Activated B cell treated with CpG ODN at 0.5 μM for 24 hours (primary cell): ENCODE measurements around the gene CHCHD5. TPM values are rescaled to one million over a fixed set of nuclear protein-coding genes. Genes with fewer than 3 reads are reported as not detected.
"Not testable (repeated sequence)": the region's sequence is repeated elsewhere in the genome, so short reads cannot be mapped to it uniquely, and the experiment has no call there.

ENCODE experiments used
- ATAC-seq: fragments of 200-7000 bp; cut with Tn5 transposase; one replicate; pipeline ENCODE4 v1.10.0; 2021; ENCODE audit warnings: low read depth, mild to moderate bottlenecking, moderate library complexity
- CTCF ChIA-PET: fragments of 350-600 bp; sonication (Branson Sonifier 250); formaldehyde crosslinking; loops from one replicate; lab custom pipeline; 2021; ENCODE audit warnings: antibody characterized with exemption; lab: Charles Lee
- POLR2A ChIA-PET: fragments of 350-600 bp; sonication (Branson Sonifier 250); formaldehyde crosslinking; loops from one replicate; lab custom pipeline; 2021; ENCODE audit warnings: antibody characterized with exemption; lab: Charles Lee
- DNase-seq: peaks from one replicate; pipeline ENCODE4 v3.0.0; 2022
- H3K27ac Mint-ChIP-seq: one replicate; pipeline ENCODE4 v1.8.0; 2020; ENCODE audit warnings: mixed read lengths
- H3K27me3 Mint-ChIP-seq: one replicate; pipeline ENCODE4 v1.8.0; 2021; ENCODE audit warnings: mixed read lengths
- H3K36me3 Mint-ChIP-seq: one replicate; pipeline ENCODE4 v1.8.0; 2021; ENCODE audit warnings: low read depth, mixed read lengths
- H3K4me1 Mint-ChIP-seq: one replicate; pipeline ENCODE4 v1.8.0; 2021; ENCODE audit warnings: mixed read lengths
- H3K4me3 Mint-ChIP-seq: one replicate; pipeline ENCODE4 v1.8.0; 2020; ENCODE audit warnings: mild to moderate bottlenecking, mixed read lengths
- H3K9me3 Mint-ChIP-seq: one replicate; pipeline ENCODE4 v1.8.0; 2020; ENCODE audit warnings: mixed read lengths
- CTCF ChIP-seq: fragments of 200-600 bp; IDR thresholded peaks from one replicate; pipeline ENCODE4 v1.8.0; 2022; ENCODE audit warnings: antibody characterized with exemption, mild to moderate bottlenecking
- intact Hi-C: fragments of 100-400 bp; cut with micrococcal nuclease; formaldehyde crosslinking; loops from one replicate; pipeline ENCODE4 v1.15.1; 2024
- total RNA-seq: library from RNA; stranded (reverse); gene quantifications from 2 replicates; pipeline ENCODE4 v1.2.3, GENCODE V29; 2022

CHCHD5 gene
- total RNA-seq, result 26.0 and 28.4 TPM in 2 replicates

- intact Hi-C loops, result loop anchor here (5.0 to 10.0 kb wide), 5 partner anchors 63 to 700 kb away; partner anchors contain the start of genes ANAPC1, SLC20A1, ZC3H6 and ZC3H8
- H3K36me3 Mint-ChIP-seq, result peaks cover 30% of the 10 kb centered on the region
- H3K9me3 Mint-ChIP-seq, result no peaks in the 10 kb centered on the region
- ChIA-PET POLR2A (interaction anchor here (0.6 to 3.5 kb wide), 10 partner anchors 17 to 124 kb away, joined by 3 to 16 read pairs (median 4); partner anchors contain the start of gene SLC20A1), CTCF (interaction anchor here (0.6 to 2.1 kb wide), 5 partner anchors 16 to 142 kb away, joined by 3 to 8 read pairs (median 5); no protein-coding TSS in a partner anchor)
- peak within 1 kb of the TSS; percentile 96 for H3K27ac Mint-ChIP-seq
- no peaks in the 10 kb centered on the region for H3K27me3 Mint-ChIP-seq
- H3K4me1 Mint-ChIP-seq, result peaks cover 35% of the 10 kb centered on the region
- TF ChIP-seq CTCF, result no peak
- H3K4me3 Mint-ChIP-seq, result peak within 1 kb of the TSS; percentile 96
- DNase-seq, result peak; percentile 84
- ATAC-seq, result peak; percentile 85
These were observed at the start of gene CHCHD5 for GRCh38 chr2:112584134-112584890. Gene CHCHD5 (plus strand): TSS chr2:112584609. CDS start chr2:112584648, 39 bp downstream.

GRCh38 chr2:112534826-112535225, 49.6 kb upstream of the CHCHD5 start:
- CTCF ChIA-PET, result no interaction called here
- no peak for ATAC-seq
- H3K36me3 Mint-ChIP-seq, result peaks cover 14% of the 10 kb centered on the region
- H3K4me1 Mint-ChIP-seq, result no peaks in the 10 kb centered on the region
- no peak for DNase-seq
- POLR2A ChIA-PET, result no interaction called here
- H3K4me3 Mint-ChIP-seq, result no peak overlapping the region
- no peak overlapping the region for H3K27ac Mint-ChIP-seq
- H3K9me3 Mint-ChIP-seq, result no peaks in the 10 kb centered on the region
- no peak for TF ChIP-seq CTCF
- H3K27me3 Mint-ChIP-seq, result no peaks in the 10 kb centered on the region
- intact Hi-C loops, result no loop called here

- H3K36me3 Mint-ChIP-seq, ATAC-seq, DNase-seq, intact Hi-C loops, H3K27me3 Mint-ChIP-seq, H3K27ac Mint-ChIP-seq, POLR2A ChIA-PET, H3K9me3 Mint-ChIP-seq, CTCF ChIA-PET, H3K4me3 Mint-ChIP-seq: not testable (repeated sequence)
- peaks cover 11% of the 10 kb centered on the region for H3K4me1 Mint-ChIP-seq
These were observed 47.7 kb upstream of the CHCHD5 start for GRCh38 chr2:112536665-112537064.

GRCh38 chr2:112539306-112539705, 45.1 kb upstream of the CHCHD5 start:
- ATAC-seq, result no peak
- H3K4me3 Mint-ChIP-seq, result no peak overlapping the region

GRCh38 chr2:112540906-112541305, 43.5 kb upstream of the CHCHD5 start:
- CTCF ChIA-PET, result no interaction called here
- POLR2A ChIA-PET, result interaction anchor here (1.0 to 1.6 kb wide), 4 partner anchors 44 to 486 kb away, joined by 3 to 6 read pairs (median 4); partner anchors contain the start of gene CHCHD5
- Mint-ChIP-seq H3K27ac (no peak overlapping the region), H3K9me3 (no peaks in the 10 kb centered on the region), H3K4me1 (peaks cover 19% of the 10 kb centered on the region), H3K36me3 (peaks cover under 1% of the 10 kb centered on the region), H3K4me3 (no peak overlapping the region), H3K27me3 (no peaks in the 10 kb centered on the region)
- ATAC-seq, result no peak
- TF ChIP-seq CTCF, result no peak
- no peak for DNase-seq
- intact Hi-C loops, result loop anchor here (1.0 kb wide), 1 partner anchor 486 kb away; the partner anchor contains the start of gene TMEM87B

More at GRCh38 chr2:112539306-112539705, 45.1 kb upstream of the CHCHD5 start:
- ChIA-PET CTCF (no interaction called here), POLR2A (no interaction called here)
- no peaks in the 10 kb centered on the region for H3K9me3 Mint-ChIP-seq
- intact Hi-C loops, result no loop called here
- TF ChIP-seq CTCF, result no peak
- no peak for DNase-seq
- peaks cover 15% of the 10 kb centered on the region for H3K4me1 Mint-ChIP-seq
- H3K27me3 Mint-ChIP-seq, result no peaks in the 10 kb centered on the region
- H3K27ac Mint-ChIP-seq, result no peak overlapping the region
- H3K36me3 Mint-ChIP-seq, result no peaks in the 10 kb centered on the region
